LNCaP clone FGC (cell line): ENCODE data around the gene FRYL.

Experiments used
- DNase-seq: peaks from one replicate; pipeline ENCODE4 v3.0.0-alpha.2; 2011; ENCODE audit warnings: low read depth
- H3K4me3 ChIP-seq: 2 replicates; pipeline ENCODE4 v1.5.1; 2011; ENCODE audit warnings: mild to moderate bottlenecking, low read depth, low read length, control low read depth
- TF ChIP-seq, protein P1 (sequence below): IDR thresholded peaks from 2 replicates; pipeline ENCODE4 v1.5.1; 2012; ENCODE audit warnings: mild to moderate bottlenecking; ENCODE audit not compliant: control insufficient read depth, insufficient read depth; ENCODE audit errors: extremely low read depth

Gene FRYL

DNA sequence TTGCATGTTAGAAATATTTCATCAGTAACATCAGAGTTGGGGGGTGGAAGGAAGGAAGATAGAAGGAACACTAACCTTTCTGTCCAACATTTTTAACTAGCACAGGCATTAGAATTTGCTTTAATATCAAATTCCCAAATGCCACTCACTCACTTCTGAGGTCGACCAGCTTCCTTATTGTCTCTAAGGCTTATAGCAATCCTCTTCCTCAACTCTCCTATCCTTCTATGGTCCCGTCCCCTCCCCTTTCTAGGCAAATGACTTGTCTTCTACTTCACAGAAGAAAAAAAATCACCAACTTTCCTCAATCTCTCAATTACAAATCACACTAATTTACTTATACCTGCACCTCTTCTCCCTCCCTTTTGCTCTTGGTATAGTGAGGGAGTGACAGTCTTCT is 189.2 kb downstream of the FRYL start:
- DNase-seq, result no peak
- TF ChIP-seq, protein P1, sequence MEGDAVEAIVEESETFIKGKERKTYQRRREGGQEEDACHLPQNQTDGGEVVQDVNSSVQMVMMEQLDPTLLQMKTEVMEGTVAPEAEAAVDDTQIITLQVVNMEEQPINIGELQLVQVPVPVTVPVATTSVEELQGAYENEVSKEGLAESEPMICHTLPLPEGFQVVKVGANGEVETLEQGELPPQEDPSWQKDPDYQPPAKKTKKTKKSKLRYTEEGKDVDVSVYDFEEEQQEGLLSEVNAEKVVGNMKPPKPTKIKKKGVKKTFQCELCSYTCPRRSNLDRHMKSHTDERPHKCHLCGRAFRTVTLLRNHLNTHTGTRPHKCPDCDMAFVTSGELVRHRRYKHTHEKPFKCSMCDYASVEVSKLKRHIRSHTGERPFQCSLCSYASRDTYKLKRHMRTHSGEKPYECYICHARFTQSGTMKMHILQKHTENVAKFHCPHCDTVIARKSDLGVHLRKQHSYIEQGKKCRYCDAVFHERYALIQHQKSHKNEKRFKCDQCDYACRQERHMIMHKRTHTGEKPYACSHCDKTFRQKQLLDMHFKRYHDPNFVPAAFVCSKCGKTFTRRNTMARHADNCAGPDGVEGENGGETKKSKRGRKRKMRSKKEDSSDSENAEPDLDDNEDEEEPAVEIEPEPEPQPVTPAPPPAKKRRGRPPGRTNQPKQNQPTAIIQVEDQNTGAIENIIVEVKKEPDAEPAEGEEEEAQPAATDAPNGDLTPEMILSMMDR, result no peak
- no peak overlapping the region for H3K4me3 ChIP-seq

DNA sequence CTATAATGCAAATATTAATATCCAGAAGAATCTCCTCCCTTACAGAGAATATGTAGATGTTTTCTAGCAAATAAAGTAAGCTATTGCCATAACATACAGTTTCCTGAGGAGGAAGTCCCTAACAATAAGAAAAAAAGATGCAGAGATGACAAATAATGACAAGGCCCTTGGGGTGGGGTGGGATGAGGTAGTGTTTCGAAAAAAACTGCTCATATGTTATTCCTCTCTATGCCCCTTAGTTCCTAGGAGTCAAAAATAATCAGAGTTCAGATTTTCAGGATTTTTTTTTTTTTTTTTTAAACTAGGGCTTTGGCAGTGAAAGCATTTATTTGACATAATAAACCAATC is 191.0 kb downstream of the FRYL start:
- no peak for DNase-seq
- TF ChIP-seq, protein P1, result no peak
- no peak overlapping the region for H3K4me3 ChIP-seq

DNA sequence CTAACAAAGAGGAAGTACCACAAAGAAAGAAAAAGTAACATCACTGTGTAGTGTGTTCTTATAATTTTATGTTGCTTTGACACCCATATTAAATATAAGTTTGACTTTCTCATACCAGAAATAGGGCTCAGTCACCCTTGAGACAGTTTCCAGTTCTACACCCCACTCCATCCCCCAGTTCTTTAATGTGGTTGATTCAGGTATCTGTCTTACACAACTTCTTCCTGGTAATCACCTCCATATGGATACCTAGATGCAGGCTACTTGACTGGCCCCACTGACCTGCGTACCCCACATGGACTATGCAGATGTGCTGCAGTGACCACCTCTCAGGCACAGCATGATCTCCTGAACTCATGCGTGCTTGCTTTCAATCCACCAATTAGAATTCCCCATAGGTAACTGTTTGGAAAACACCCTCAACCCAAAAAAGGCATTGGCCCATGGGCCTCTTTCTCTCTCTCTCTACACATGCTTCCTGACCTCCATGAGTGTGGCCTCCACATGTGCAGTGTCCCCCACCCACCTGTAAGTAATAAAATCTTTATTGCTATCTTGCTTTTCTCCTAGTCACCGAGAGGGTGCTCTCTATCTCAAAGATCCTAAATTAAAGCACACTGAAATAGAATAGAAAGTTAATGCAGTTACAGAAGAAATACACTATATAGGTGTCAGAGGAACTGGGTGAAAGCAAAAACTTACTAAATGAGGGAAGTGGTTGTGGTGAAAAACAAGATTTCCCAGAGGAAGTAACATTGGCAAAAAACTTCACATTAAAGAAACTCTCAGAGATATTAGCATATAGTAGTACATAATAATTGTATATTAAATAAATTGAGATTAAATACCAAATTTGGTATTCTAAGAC is 191.6 kb downstream of the FRYL start:
- TF ChIP-seq, protein P1, result no peak
- no peak overlapping the region for H3K4me3 ChIP-seq
- no peak for DNase-seq

DNA sequence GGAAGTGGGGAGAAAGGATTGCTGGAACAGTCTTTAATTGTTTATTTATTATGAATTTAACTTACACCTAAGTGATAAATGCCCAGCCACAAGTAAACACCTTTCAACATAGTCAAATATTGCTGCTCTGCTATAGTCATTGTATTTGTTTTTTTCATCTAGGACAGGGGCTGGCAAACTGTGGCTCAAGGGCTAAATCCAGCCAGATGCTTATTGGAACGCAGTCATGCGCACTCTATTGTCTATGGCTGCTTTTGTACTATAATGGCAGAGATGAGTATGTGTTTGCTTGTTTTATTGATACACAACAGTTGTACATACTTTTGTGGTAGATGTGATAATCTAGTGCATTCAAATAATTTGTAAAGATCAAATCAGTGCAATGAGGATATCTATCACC is 194.7 kb downstream of the FRYL start:
- H3K4me3 ChIP-seq, result no peak overlapping the region
- DNase-seq, result no peak
- TF ChIP-seq, protein P1, result no peak

DNA sequence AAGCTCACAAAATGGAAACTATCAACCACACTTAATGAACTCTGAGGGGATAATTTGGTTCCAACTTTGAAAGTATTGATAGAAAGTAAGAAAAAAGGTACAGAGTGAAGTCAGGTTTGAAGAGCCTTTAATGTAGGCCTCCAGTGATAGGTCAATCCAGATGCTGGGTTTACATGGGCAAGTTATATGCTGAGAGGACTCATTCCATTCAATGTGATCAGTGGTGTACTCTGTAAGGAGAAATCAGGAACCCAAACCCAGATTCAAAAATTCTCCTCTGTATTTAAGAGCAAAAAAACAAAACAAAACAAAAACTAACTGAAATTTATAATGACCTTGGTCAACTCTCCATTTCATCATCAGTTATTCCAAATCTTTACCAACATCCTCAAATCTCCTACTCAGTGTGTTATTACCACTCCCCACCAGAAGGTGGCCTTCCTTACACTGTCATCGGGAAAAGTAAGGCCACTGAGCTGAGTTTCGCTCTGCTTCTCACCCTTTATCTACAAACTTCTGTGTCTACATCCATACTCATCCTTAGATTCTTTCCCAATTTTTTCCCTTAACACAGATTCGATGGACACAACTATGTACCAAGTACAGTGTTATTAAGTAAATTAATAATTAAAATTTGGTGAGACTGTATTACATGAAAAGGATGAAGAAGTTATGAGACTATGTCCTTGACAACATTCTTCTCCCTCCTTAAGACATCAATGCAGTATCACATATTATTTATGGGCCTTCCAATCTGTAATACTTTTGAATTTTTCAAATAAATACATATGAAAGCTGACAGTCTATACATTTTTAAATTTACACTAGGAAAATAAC is 201.7 kb downstream of the FRYL start:
- DNase-seq, result peak; percentile 33
- TF ChIP-seq, protein P1, result peak; percentile 94
- no peak overlapping the region for H3K4me3 ChIP-seq

DNA sequence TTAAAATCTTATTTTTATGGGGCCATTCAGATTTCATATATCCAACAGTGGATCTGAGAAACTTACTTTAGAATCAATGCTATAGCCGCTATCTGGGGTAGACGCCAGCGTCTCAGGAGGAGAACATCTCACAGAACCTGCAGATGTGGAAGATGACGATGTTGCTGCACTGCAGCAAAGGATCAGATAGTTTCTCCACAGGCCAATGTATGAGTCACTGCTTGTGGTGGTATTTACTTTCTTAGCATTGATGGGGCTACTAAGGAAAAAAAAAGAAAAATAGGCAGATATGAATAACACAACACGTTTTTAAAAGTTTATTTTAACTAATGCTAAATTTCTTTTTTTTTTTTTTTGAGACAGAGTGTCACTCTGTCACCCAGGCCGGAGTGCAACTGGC is 204.1 kb downstream of the FRYL start:
- DNase-seq, result no peak

More for the DNA sequence above, 204.1 kb downstream of the FRYL start:
- no peak overlapping the region for H3K4me3 ChIP-seq
- TF ChIP-seq, protein P1, result no peak
